Type B pancreatic cell (in vitro differentiated cells): ENCODE results near the gene ADAMTS16. TPM values are rescaled to one million over a fixed set of nuclear protein-coding genes. Genes with fewer than 3 reads are reported as not detected.

Source experiments
- DNase-seq: peaks from one replicate; pipeline ENCODE4 v3.0.0; 2021; ENCODE audit warnings: mixed read lengths; ENCODE audit not compliant: unreplicated experiment; ENCODE audit errors: extremely low spot score
- H3K27ac Mint-ChIP-seq: 2 replicates; pipeline ENCODE4 v1.8.0; 2021; ENCODE audit warnings: mild to moderate bottlenecking, mixed read lengths
- H3K27me3 Mint-ChIP-seq: 2 replicates; pipeline ENCODE4 v1.8.0; 2021; ENCODE audit warnings: mixed read lengths
- H3K36me3 Mint-ChIP-seq: 2 replicates; pipeline ENCODE4 v1.8.0; 2021; ENCODE audit warnings: mixed read lengths
- H3K4me1 Mint-ChIP-seq: one replicate; pipeline ENCODE4 v1.8.0; 2021; ENCODE audit warnings: mixed read lengths; ENCODE audit not compliant: unreplicated experiment
- H3K4me3 Mint-ChIP-seq: 2 replicates; pipeline ENCODE4 v1.8.0; 2021; ENCODE audit warnings: mild to moderate bottlenecking, mixed read lengths
- H3K9me3 Mint-ChIP-seq: 2 replicates; pipeline ENCODE4 v1.8.0; 2021; ENCODE audit warnings: mixed read lengths
- CTCF ChIP-seq: fragments of 200-600 bp; sonication (generic); conservative IDR thresholded peaks from 2 replicates; pipeline ENCODE4 v1.5.0; 2021; ENCODE audit warnings: antibody characterized with exemption, mild to moderate bottlenecking
- total RNA-seq: library from RNA; stranded (reverse); gene quantifications from 2 replicates; pipeline ENCODE4 v1.2.1, GENCODE V29; 2021; ENCODE audit warnings: low replicate concordance

Gene ADAMTS16
- total RNA-seq, 1 donor from 2014 or later, result 23.3 TPM

- Mint-ChIP-seq H3K36me3 (no peaks in the 10 kb centered on the region), H3K27ac (no peak overlapping the region), H3K27me3 (peaks cover 9% of the 10 kb centered on the region), H3K4me3 (no peak overlapping the region), H3K4me1 (no peaks in the 10 kb centered on the region), H3K9me3 (no peaks in the 10 kb centered on the region)
- no peak for TF ChIP-seq CTCF
- DNase-seq, result no peak
Measured at GRCh38 chr5:5104550-5104949, 35.6 kb upstream of the ADAMTS16 start.

- H3K4me3 Mint-ChIP-seq, result no peak overlapping the region
- no peaks in the 10 kb centered on the region for H3K36me3 Mint-ChIP-seq
- no peak for TF ChIP-seq CTCF
- H3K4me1 Mint-ChIP-seq, result no peaks in the 10 kb centered on the region
- peaks cover 9% of the 10 kb centered on the region for H3K27me3 Mint-ChIP-seq
- H3K9me3 Mint-ChIP-seq, result no peaks in the 10 kb centered on the region
- H3K27ac Mint-ChIP-seq, result no peak overlapping the region
- no peak for DNase-seq
Measured at GRCh38 chr5:5105531-5105930, 34.6 kb upstream of the ADAMTS16 start.

GRCh38 chr5:5116956-5117355 is 23.2 kb upstream of the ADAMTS16 start:
- no peak for TF ChIP-seq CTCF
- peaks cover 6% of the 10 kb centered on the region for H3K9me3 Mint-ChIP-seq
- H3K27me3 Mint-ChIP-seq, result peaks cover 4% of the 10 kb centered on the region
- H3K36me3 Mint-ChIP-seq, result no peaks in the 10 kb centered on the region
- H3K4me1 Mint-ChIP-seq, result no peaks in the 10 kb centered on the region
- H3K27ac Mint-ChIP-seq, result no peak overlapping the region
- no peak for DNase-seq
- no peak overlapping the region for H3K4me3 Mint-ChIP-seq

- DNase-seq, result no peak
- Mint-ChIP-seq H3K9me3 (no peaks in the 10 kb centered on the region), H3K36me3 (no peaks in the 10 kb centered on the region), H3K4me3 (no peak overlapping the region), H3K4me1 (no peaks in the 10 kb centered on the region), H3K27me3 (peaks cover 2% of the 10 kb centered on the region), H3K27ac (no peak overlapping the region)
- TF ChIP-seq CTCF, result no peak
Measured at GRCh38 chr5:5122776-5123175, 17.4 kb upstream of the ADAMTS16 start.

- Mint-ChIP-seq H3K36me3 (no peaks in the 10 kb centered on the region), H3K27ac (no peak overlapping the region), H3K4me1 (no peaks in the 10 kb centered on the region), H3K4me3 (no peak overlapping the region), H3K9me3 (no peaks in the 10 kb centered on the region), H3K27me3 (peaks cover 2% of the 10 kb centered on the region)
- TF ChIP-seq CTCF, result no peak
- DNase-seq, result no peak
Measured at GRCh38 chr5:5124231-5124630, 15.9 kb upstream of the ADAMTS16 start.

- Mint-ChIP-seq H3K36me3 (no peaks in the 10 kb centered on the region), H3K4me1 (no peaks in the 10 kb centered on the region), H3K9me3 (no peaks in the 10 kb centered on the region), H3K27me3 (peaks cover 2% of the 10 kb centered on the region), H3K4me3 (no peak overlapping the region), H3K27ac (no peak overlapping the region)
- no peak for TF ChIP-seq CTCF
- DNase-seq, result no peak
Measured at GRCh38 chr5:5126444-5126843, 13.7 kb upstream of the ADAMTS16 start.
